Stimulated activated naive CD8-positive, alpha-beta T cell treated with anti-CD3 and anti-CD28 coated beads, Interleukin-15, Interleukin-2, amounts not matched to agents 100 ng/mL and 50 ng/mL, for 24 hours (primary cell): ENCODE data around the gene TRIM25.

Experiments used
- H3K27ac Mint-ChIP-seq: one replicate; pipeline ENCODE4 v1.8.0; 2021; ENCODE audit warnings: mild to moderate bottlenecking, mixed read lengths
- H3K27me3 Mint-ChIP-seq: one replicate; pipeline ENCODE4 v1.8.0; 2021; ENCODE audit warnings: mixed read lengths
- H3K36me3 Mint-ChIP-seq: one replicate; pipeline ENCODE4 v1.8.0; 2021; ENCODE audit warnings: low read depth, mixed read lengths
- H3K4me1 Mint-ChIP-seq: one replicate; pipeline ENCODE4 v1.8.0; 2021; ENCODE audit warnings: low read depth, mixed read lengths
- H3K4me3 Mint-ChIP-seq: one replicate; pipeline ENCODE4 v1.8.0; 2021; ENCODE audit warnings: mild to moderate bottlenecking, mixed read lengths
- H3K9me3 Mint-ChIP-seq: one replicate; pipeline ENCODE4 v1.8.0; 2021; ENCODE audit warnings: mixed read lengths

TRIM25 gene

DNA sequence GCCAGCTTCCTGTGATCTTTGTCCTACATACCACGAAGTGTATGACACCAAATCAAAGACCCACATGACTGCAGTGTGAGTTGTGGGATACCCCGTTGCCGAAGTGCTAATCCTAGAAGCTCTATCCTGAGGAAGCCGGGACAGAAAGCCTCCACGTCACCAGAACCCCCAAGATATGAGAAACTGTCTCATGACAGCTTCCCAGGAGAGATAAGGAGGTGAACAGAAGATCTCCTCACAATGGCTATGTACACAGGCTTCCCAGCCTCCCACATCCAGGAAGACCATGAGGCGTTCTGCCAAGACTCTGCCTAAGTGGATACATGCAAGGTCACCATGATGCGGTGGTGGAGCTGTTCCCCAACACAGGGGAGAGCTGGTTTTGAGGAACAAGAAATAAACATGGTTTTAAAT lies 37.1 kb downstream of the TRIM25 start:
- no peak overlapping the region for H3K4me3 Mint-ChIP-seq
- peaks cover 5% of the 10 kb centered on the region for H3K27me3 Mint-ChIP-seq
- H3K9me3 Mint-ChIP-seq = no peaks in the 10 kb centered on the region
- no peak overlapping the region for H3K27ac Mint-ChIP-seq
- H3K4me1 Mint-ChIP-seq = no peaks in the 10 kb centered on the region
- no peaks in the 10 kb centered on the region for H3K36me3 Mint-ChIP-seq

- Mint-ChIP-seq H3K4me1 (peaks cover 5% of the 10 kb centered on the region), H3K36me3 (peaks cover 9% of the 10 kb centered on the region), H3K9me3 (no peaks in the 10 kb centered on the region), H3K4me3 (no peak overlapping the region), H3K27ac (peak overlapping the region; percentile 49), H3K27me3 (peaks cover 5% of the 10 kb centered on the region)
These were observed 43.7 kb downstream of the TRIM25 start for GRCh38 chr17:56870081-56870651.

- H3K27me3 Mint-ChIP-seq = peaks cover 1% of the 10 kb centered on the region
- no peak overlapping the region for H3K4me3 Mint-ChIP-seq
- H3K9me3 Mint-ChIP-seq = no peaks in the 10 kb centered on the region
- peaks cover 15% of the 10 kb centered on the region for H3K36me3 Mint-ChIP-seq
- no peak overlapping the region for H3K27ac Mint-ChIP-seq
- peaks cover 5% of the 10 kb centered on the region for H3K4me1 Mint-ChIP-seq
These were observed 45.1 kb downstream of the TRIM25 start for GRCh38 chr17:56868716-56869115.

DNA sequence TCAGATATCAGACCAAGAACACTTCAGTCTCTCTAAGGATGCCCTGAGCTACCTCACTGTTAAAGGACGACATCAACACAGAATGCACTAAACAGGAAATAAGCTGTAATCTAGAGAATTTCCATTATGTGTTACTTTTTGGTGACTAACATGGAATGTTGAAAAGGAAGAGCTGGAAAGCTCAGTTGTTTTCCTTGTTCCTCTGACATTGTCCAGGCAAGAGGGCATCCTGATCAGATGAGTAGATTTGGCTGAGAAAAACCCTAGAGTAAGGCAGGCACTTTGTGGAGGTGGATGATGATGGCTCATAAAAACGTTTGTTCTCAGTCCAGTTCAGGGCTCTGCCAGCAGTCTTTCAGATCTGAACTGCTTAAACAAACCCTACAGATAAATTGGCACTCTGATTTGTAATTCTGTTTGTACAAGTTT lies 45.9 kb downstream of the TRIM25 start:
- H3K27ac Mint-ChIP-seq = no peak overlapping the region
- H3K4me3 Mint-ChIP-seq = no peak overlapping the region
- H3K4me1 Mint-ChIP-seq = peaks cover 5% of the 10 kb centered on the region
- H3K36me3 Mint-ChIP-seq = peaks cover 20% of the 10 kb centered on the region
- no peaks in the 10 kb centered on the region for H3K9me3 Mint-ChIP-seq
- H3K27me3 Mint-ChIP-seq = no peaks in the 10 kb centered on the region

DNA sequence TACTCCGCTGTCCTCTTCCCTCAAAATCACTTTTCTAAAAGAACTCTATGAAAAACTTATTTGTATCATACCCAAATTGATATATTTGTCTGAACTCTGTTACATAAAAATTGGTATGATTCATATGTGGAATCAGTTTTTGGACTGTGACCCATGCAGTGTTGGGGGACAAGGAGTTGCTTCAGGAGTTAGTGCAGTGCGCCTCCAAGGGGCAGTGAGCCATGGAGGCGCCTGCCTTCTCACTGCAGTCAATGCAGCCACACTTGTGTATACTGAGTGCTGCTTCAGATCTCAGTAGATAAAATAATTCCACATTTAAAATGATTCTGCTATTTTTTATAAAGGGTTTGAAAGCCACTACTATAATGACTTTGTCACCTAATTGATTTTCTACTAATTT lies 47.4 kb downstream of the TRIM25 start:
- H3K9me3 Mint-ChIP-seq = no peaks in the 10 kb centered on the region
- peaks cover 5% of the 10 kb centered on the region for H3K4me1 Mint-ChIP-seq
- H3K4me3 Mint-ChIP-seq = no peak overlapping the region
- no peak overlapping the region for H3K27ac Mint-ChIP-seq
- no peaks in the 10 kb centered on the region for H3K27me3 Mint-ChIP-seq
- H3K36me3 Mint-ChIP-seq = peaks cover 35% of the 10 kb centered on the region

- Mint-ChIP-seq H3K9me3 (no peaks in the 10 kb centered on the region), H3K27me3 (no peaks in the 10 kb centered on the region), H3K36me3 (peaks cover 39% of the 10 kb centered on the region), H3K27ac (no peak overlapping the region), H3K4me1 (peaks cover 5% of the 10 kb centered on the region), H3K4me3 (no peak overlapping the region)
These were observed 47.8 kb downstream of the TRIM25 start for GRCh38 chr17:56866076-56866475.

DNA sequence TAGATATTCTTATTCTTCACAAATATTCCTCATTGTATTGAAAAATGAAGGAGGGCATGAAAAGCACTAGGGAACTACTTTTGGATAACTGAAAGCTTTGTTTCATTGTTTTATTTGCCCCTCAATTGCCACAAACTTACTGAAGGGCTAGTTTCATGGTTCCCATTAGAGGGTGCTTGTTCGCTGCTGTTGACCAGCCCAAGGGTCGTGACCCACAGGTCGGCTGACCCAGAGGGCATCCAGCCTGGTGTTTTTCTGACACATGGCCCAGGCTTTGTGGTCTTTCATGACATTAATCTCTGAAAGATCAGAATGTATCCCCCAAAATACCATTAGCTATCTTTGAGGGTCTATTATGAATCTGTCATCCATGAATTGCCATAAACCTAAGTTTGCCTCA lies 49.9 kb downstream of the TRIM25 start:
- Mint-ChIP-seq H3K4me1 (no peaks in the 10 kb centered on the region), H3K27me3 (no peaks in the 10 kb centered on the region), H3K9me3 (no peaks in the 10 kb centered on the region), H3K36me3 (peaks cover 48% of the 10 kb centered on the region), H3K27ac (no peak overlapping the region), H3K4me3 (no peak overlapping the region)

GRCh38 chr17:56861899-56862298 lies 52.0 kb downstream of the TRIM25 start:
- no peak overlapping the region for H3K27ac Mint-ChIP-seq
- no peaks in the 10 kb centered on the region for H3K9me3 Mint-ChIP-seq
- no peaks in the 10 kb centered on the region for H3K4me1 Mint-ChIP-seq
- peaks cover 59% of the 10 kb centered on the region for H3K36me3 Mint-ChIP-seq
- no peaks in the 10 kb centered on the region for H3K27me3 Mint-ChIP-seq
- H3K4me3 Mint-ChIP-seq = no peak overlapping the region

DNA sequence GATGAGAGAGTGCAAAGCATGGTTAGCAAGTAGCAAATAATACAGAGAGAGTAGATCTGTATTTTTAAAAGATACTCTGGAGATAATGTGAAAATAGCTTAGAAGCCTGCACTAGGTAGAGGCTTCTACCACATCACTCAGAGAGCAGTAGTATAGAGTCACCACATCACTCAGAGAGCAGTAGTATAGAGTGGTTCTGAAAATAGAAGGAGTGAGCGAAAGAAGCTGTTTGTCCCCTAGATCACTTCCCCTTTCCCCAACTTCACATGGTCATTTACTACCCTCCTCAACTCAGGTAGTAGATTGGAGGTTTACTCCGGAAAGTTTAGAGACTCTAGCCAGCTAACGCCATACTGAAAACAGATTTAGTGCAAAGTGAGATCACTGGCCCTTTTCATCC lies 62.8 kb downstream of the TRIM25 start:
- Mint-ChIP-seq H3K27me3 (no peaks in the 10 kb centered on the region), H3K27ac (no peak overlapping the region), H3K4me1 (peaks cover 4% of the 10 kb centered on the region), H3K36me3 (peaks cover 59% of the 10 kb centered on the region), H3K9me3 (no peaks in the 10 kb centered on the region), H3K4me3 (no peak overlapping the region)

DNA sequence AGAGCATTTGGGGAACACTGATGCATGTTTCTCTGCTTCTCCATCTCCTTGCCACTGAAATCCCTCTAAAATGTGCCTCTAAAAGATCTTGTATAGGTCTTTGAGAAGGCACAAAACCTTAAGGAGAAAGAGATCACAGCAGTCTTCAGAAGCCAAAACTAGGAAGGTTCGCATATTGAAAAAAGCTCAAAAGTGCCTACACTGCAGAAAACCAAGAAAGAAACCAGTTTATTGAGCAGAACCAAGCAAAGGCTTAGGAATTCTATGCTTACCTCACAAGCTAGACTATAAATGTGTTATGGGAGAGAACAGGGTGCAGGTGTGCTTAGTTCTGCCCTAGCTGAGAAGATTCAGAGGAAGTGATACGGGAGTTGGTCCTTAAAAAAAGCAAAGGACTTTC lies 63.3 kb downstream of the TRIM25 start:
- H3K27ac Mint-ChIP-seq = no peak overlapping the region
- H3K36me3 Mint-ChIP-seq = peaks cover 60% of the 10 kb centered on the region
- peaks cover 4% of the 10 kb centered on the region for H3K4me1 Mint-ChIP-seq

GRCh38 chr17:56849131-56849530 lies 64.7 kb downstream of the TRIM25 start:
- Mint-ChIP-seq H3K4me3 (no peak overlapping the region), H3K9me3 (no peaks in the 10 kb centered on the region), H3K4me1 (peaks cover 4% of the 10 kb centered on the region), H3K27ac (no peak overlapping the region), H3K27me3 (no peaks in the 10 kb centered on the region), H3K36me3 (peaks cover 62% of the 10 kb centered on the region)

More for the DNA sequence above, 63.3 kb downstream of the TRIM25 start:
- H3K9me3 Mint-ChIP-seq = no peaks in the 10 kb centered on the region
- H3K27me3 Mint-ChIP-seq = no peaks in the 10 kb centered on the region
- H3K4me3 Mint-ChIP-seq = no peak overlapping the region

DNA sequence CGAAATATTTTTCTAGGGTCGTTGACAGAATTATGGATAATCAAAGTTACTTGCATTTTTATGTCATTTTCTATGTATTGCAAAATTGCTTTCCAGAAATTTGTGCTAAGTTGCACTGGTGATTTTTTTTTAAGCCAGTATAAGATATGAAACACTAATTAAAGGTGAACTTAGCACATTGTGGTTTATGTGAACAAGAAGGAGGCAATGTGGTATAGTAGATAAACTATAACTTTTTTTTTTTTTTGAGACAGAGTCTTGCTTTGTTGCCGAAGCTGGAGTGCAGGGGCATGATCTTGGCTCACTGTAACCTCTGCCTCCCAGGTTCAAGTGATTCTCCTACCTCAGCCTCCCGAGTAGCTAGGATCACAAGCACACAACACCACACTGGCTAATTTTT lies 66.7 kb downstream of the TRIM25 start:
- no peak overlapping the region for H3K27ac Mint-ChIP-seq
- no peak overlapping the region for H3K4me3 Mint-ChIP-seq
- H3K36me3 Mint-ChIP-seq = peaks cover 58% of the 10 kb centered on the region
- no peaks in the 10 kb centered on the region for H3K27me3 Mint-ChIP-seq
- peaks cover 4% of the 10 kb centered on the region for H3K4me1 Mint-ChIP-seq
- no peaks in the 10 kb centered on the region for H3K9me3 Mint-ChIP-seq

DNA sequence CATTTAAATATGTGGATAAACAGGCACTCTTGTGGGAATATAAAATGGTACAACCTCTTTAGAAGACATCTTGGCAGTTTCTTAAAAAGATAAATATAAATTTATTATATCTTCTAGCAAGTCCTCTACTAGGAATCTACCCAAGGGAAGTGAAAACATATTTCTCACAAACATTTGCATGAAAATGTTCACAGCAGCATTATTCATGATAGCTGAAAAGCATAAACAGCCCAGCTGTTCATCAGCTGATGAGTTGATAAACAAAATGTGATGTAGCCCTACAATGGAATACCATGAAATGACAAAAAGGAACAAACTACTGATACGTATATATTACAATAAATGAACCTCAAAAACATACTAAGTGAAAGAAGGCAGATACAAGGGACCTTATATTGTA lies 67.9 kb downstream of the TRIM25 start:
- no peak overlapping the region for H3K27ac Mint-ChIP-seq
- H3K27me3 Mint-ChIP-seq = no peaks in the 10 kb centered on the region

DNA sequence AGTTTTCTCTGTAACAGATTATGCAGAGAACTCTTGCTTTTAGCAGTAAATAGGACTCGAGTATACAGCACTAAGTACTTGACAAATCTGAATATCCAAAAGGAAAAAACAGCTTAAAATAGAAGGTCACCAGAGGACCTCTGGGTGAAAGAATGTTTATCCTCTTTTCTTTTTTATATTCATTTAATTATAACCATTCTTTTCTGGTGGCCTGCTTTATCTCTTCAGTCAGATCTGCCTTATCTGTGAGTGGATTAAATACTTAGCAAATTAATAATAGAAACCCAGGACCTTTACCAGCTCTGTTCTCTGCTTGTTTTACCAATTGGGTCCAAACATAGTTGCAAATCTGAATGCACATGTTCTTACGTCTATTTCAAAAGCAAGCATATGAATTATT lies 71.3 kb downstream of the TRIM25 start:
- no peaks in the 10 kb centered on the region for H3K9me3 Mint-ChIP-seq
- no peak overlapping the region for H3K4me3 Mint-ChIP-seq
- H3K4me1 Mint-ChIP-seq = peaks cover 17% of the 10 kb centered on the region
- H3K36me3 Mint-ChIP-seq = peaks cover 46% of the 10 kb centered on the region
- H3K27ac Mint-ChIP-seq = no peak overlapping the region
- H3K27me3 Mint-ChIP-seq = no peaks in the 10 kb centered on the region

More for the DNA sequence above, 67.9 kb downstream of the TRIM25 start:
- Mint-ChIP-seq H3K36me3 (peaks cover 50% of the 10 kb centered on the region), H3K9me3 (no peaks in the 10 kb centered on the region), H3K4me3 (no peak overlapping the region), H3K4me1 (peaks cover 4% of the 10 kb centered on the region)

- Mint-ChIP-seq H3K4me1 (peaks cover 45% of the 10 kb centered on the region), H3K36me3 (peaks cover 41% of the 10 kb centered on the region), H3K27ac (no peak overlapping the region), H3K4me3 (peak overlapping the region; percentile 10), H3K9me3 (no peaks in the 10 kb centered on the region), H3K27me3 (no peaks in the 10 kb centered on the region)
These were observed 75.2 kb downstream of the TRIM25 start for GRCh38 chr17:56838687-56839086.
